SH-SY5Y (cell line): Measurements from ENCODE around the gene EFHC1.

Experiments used
- GATA2 ChIP-seq: IDR thresholded peaks from 2 replicates; pipeline ENCODE4 v1.6.1; 2011; ENCODE audit warnings: mild to moderate bottlenecking, low read depth, low read length
- GATA3 ChIP-seq: IDR thresholded peaks from 2 replicates; pipeline ENCODE4 v1.6.1; 2011; ENCODE audit warnings: low read depth, mild to moderate bottlenecking, low read length, moderate library complexity

Gene EFHC1

DNA sequence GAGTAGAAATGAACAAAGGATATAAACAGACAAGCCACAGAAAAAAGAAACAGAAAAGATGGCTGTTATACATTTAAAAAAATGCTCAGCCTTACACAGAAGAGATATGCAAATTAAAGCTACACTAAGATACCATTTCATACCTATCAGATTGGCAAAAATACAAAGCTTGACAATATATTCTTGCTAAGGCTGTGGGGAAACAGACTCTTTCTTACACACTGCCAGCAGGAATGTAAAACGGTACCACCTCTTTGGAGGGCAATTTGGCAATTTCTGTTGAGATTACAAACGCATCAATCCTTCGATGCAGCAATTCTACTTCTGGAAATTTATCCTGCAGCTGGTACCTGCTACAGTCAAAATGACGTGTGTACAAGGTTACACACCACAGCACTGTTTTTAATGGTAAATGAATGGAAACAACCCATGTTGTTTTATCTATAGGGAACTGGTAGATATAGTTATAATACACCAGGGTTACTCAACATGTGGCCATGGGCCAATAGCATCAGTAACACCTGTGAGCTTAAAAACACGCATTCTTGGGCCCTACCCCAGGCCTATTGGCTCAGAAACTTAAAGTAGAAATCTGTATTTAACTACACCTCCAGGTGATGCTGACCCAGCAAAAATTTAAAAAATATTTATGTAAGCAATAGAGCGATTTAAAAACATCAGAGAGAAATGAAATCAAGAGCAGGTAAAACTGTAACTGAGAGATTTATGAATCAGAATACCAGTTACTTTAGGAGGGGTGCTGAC lies 103.4 kb downstream of the EFHC1 start:
- peak; percentile 66 for TF ChIP-seq GATA2
- TF ChIP-seq GATA3, result peak; percentile 80

DNA sequence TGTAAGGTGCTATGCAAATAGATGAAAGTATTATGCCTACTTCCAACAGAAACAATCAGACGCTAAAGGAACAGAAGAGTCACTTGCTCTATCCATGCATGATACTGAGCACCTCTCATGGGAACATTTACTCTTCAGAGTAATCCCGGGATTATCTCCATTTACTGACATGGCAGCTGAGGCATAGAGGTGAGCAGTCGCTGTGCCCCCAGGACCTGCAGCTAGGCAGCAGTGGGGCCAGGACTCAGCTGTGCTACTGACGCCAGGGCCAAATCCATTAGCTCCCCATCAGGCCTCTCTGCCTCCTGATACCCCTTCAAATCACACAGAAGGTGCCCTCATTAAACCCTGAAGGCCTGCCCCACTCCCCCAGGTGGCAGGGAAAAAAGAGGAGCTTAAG lies 104.8 kb downstream of the EFHC1 start:
- TF ChIP-seq GATA2 (no peak), GATA3 (no peak)

DNA sequence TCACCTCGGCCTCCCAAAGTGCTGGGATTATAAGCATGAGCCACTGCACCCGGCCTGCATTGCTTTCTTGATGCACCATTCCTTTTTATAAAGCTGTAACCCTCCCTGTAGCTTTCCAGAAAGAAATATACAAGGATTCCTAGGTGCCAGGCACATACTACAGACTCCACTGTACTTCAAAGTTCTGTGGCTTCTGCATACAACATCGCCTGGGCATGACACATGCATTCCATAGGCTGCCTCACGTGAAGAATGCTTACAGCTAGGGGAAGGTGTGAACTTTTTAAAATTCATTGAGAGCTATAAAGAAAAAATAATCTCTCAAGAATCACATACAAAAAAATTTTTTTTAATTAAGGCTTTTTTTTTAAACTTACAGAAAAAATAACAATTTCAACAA lies 106.5 kb downstream of the EFHC1 start:
- TF ChIP-seq GATA2 (no peak), GATA3 (no peak)

GRCh38 chr6:52527436-52527835 lies 107.3 kb downstream of the EFHC1 start:
- no peak for TF ChIP-seq GATA3
- TF ChIP-seq GATA2, result no peak

DNA sequence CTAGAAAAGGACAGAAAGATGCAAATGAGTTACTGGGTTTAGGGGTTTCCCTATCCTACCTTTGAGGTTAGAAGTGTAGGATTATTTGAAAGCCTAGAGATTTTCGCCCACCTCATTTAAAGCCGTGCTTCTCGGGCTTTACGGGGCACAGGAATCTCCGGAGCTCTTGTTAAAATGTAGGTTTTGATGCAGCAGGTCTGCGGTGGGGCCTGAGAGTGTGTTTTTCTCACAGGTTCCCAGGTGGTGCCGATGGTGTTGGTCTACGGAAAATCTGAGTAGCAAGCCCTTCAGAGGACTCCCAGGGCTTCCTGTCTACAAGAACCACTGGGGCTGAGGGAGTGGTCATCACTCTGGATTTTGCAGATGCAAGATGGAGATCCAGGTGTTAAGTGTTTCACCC lies 109.2 kb downstream of the EFHC1 start:
- TF ChIP-seq GATA3, result no peak
- no peak for TF ChIP-seq GATA2

- TF ChIP-seq GATA2, result no peak
- TF ChIP-seq GATA3, result no peak
Measured at GRCh38 chr6:52530351-52530750, 110.2 kb downstream of the EFHC1 start.

- TF ChIP-seq GATA2 (no peak), GATA3 (no peak)
Measured at GRCh38 chr6:52531396-52531795, 111.3 kb downstream of the EFHC1 start.

GRCh38 chr6:52531834-52532233 lies 111.7 kb downstream of the EFHC1 start:
- TF ChIP-seq GATA2 (no peak), GATA3 (no peak)

GRCh38 chr6:52532457-52532856 lies 112.3 kb downstream of the EFHC1 start:
- TF ChIP-seq GATA2 (no peak), GATA3 (no peak)

DNA sequence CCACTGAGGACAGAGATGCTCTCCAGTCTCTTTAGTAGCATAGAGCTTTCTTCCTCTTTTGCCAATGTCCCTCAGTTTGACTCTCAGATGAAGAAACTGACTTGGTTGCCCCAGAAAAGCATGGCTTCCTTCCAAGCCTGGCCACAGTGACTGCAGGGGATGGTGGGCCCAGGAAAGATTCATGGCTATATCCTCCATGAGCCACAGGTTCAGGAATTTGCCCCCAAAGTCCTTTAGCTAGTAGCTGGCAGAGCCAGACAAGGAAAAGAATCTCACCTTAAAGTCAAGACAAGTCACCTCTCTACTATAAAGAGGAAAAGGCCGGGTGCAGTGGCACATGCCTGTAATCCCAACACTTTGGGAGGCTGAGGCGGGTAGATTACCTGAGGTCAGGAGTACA lies 113.3 kb downstream of the EFHC1 start:
- TF ChIP-seq GATA3 (no peak), GATA2 (no peak)

DNA sequence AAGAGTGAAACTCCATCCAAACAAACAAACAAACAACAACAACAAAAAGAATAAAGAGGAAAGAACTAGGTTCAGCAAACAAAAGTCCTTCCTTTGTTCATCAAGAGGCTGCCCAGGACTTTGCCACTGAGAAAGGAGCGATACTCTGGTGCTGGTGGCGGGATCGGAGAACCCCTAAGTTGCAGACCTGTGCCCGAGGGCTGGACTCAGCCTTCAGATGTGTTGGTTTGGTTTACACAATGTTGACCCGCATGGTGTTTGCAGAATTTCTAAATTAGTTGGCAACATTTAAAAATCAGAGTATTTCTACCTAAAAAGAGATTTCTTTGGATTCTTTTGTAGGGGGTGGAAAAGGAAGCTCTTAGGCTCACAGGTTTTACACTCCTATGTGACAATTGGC lies 114.2 kb downstream of the EFHC1 start:
- no peak for TF ChIP-seq GATA2

DNA sequence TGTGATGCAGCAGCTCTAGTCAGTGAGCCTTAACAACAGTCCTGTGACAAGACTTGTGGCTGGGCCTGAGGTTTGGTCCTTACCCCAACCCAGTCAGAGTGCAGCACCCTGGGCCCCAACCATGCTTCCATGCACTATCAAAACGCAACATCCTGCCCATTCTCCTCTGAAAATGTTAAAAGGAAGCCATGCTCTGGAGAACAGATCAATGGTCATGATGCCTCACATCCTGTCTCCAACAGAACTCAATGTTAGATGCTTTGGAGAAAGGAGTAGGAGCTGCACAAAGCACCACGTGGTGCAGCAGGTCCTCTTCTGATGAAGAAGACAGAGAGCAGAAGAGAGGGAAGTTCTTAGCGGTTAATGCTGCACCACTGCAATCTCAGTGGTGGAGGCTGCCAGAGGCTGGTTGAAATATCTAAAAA lies 114.8 kb downstream of the EFHC1 start:
- TF ChIP-seq GATA3 (no peak), GATA2 (no peak)

DNA sequence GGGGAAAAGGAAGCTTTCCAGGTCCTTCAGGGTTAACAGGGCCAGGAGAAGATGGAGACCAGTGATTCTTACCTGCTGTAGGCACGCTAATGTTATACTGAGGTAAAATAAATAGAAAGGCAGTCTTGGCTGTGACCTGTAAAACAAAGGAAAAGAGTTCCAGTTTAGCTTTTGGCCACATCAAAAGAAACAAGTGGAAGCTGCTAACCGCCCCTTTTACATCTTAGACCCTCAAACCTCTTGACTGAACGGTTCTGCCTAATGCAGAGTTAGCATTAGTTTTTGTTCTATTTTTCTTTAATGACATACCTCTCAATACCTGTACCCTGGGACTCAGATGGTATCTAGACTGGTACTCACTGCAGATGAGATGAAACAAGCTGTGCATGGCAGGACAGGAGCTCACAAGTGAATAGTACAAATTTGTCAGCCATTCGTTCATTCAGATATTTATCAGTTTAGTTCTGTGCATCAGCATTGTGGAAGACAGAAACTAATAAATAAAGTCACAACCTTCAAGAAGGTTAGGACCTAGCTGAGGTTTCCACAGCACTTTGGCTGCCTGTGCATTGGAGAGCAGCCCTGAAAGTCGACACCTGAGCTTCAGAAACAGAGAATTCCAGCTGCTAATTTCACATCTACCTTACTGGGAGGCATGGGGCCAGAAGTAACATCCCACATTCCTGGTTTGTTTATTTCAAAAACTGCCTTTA lies 115.7 kb downstream of the EFHC1 start:
- TF ChIP-seq GATA2 (no peak), GATA3 (no peak)

GRCh38 chr6:52536424-52536916 lies 116.3 kb downstream of the EFHC1 start:
- TF ChIP-seq GATA2 (no peak), GATA3 (no peak)
